Ramos (cell line): ENCODE data around the gene COL11A1.
"Not testable (repeated sequence)": the region's sequence is repeated elsewhere in the genome, so short reads cannot be mapped to it uniquely, and the experiment has no call there.

Experiments used
- in situ Hi-C: fragments of 300-500 bp; cut with MboI; formaldehyde crosslinking; loops from one replicate; pipeline ENCODE4 v1.14.3; 2022; ENCODE audit warnings: low sequenced_read_pairs; ENCODE audit not compliant: unreplicated experiment

The COL11A1 gene

DNA sequence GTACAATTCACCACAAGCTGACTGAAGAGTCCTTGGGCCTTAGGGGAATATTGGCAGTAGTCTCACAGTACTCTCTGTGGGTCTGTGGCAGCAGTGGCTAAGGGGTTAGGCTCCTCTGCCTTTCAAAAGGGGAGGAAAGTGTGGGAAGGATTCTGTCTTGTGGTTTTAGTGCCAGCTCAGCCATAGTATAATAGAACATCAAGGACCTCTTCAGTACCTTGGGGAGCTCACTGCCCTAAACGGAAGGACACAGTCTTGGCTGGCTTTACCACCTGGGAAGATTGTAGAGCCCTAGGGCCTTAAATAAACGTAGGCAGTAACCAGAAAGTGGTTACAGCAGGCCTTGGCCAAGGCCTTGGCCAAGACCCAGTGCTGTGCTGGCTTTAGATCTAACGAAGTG is 265.7 kb downstream of the COL11A1 start:
- in situ Hi-C loops = no loop called here

DNA sequence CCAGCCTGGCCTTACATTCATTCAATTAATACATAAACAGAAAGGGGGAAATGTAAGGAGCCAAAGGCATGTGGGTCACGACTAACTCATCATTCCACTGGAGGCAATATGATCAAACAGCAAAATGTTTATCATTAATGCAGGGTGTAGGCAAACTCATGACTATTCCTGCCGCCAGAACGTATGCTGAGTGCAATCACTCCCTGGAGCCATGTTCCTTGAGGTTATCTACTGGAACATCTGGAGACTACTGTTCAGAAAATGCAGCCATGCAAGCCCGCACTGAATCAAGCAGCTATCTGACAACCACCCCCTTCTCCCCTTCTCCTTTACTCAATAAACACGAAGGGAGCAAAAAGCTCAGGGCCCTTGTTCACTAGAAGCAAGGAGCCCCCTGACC is 267.6 kb downstream of the COL11A1 start:
- in situ Hi-C loops = no loop called here

DNA sequence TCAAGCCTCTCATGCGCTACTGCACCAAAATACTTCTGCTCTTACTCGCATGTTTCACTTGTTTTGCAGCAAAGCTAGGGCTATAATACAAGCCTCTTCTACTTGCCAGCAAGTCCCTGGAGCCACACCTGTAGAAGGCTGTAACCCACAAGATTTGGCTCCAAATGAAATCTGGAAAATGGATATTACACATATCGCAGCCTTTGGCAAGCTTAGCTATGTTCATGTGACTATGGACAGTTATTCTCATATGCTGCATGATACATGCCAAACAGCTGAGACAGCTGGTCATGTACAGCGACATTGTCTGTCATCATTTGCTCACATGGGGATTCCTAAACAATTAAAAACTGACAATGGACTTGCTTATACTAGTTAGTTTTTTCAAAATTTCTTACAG is 270.3 kb downstream of the COL11A1 start:
- in situ Hi-C loops = no loop called here

DNA sequence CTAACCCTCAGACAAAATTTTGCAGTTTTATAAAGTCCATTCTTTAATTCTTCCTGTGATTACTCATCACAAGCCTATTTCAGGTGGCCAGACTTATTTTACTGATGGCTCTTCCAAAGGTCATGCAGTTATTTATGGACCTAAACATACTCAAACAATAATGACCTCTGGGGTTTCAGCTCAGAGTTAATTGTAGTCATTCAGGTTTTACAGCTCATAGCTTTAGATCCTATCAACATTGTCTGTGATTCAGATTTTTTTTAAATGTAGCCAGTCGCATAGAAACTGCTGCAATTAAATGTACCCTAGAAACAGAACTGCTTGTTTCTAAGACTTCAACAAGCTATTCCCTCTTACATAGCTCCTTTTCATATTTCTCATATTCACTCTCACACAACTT is 270.8 kb downstream of the COL11A1 start:
- in situ Hi-C loops = no loop called here

DNA sequence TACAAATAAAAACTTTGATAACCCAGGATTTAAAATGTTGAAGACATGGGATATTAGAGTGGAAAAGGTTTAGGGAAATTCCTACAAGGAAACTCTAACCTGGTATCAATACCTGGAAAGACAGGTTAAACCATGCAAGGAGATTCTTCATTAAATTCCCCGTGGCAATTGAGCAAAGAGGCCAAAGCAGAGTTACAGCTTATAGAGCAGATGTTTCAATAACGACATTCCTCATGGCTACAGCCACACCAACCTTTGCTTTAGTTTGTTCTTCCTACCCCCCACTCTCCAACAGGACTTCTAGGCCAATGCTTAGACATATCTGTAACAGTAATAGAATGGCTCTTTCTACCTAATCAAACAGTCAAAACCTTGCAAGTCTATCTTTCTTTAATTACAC is 271.3 kb downstream of the COL11A1 start:
- in situ Hi-C loops = no loop called here

DNA sequence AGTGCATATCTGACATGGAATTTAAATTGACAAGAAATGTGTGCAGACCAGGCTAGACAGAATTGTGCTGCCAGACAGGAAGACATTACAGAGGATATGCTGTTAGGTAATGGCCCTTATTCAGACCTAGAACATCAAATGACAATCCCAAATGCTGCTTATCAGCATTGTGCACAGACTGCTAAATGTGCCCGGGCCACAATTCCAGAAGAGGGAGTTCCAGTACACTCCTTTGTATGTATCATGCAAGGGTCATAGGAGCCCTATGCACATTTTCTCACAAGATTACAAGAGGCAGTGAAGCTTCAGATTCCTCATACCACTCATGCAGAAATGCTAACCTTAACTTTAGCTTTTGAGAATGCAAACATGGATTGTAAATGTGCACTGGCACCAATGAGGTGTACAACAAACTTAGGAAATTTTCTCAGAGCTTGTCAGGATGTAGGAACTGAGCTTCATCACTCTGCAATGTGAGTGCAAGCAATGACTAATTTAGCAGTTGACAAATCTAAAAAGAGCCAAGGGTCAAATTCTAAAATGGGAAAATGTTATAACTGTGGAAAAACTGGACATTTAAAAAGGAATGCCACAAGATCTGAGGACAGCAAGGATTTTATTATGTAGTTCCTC is 273.5 kb downstream of the COL11A1 start:
- in situ Hi-C loops = no loop called here

DNA sequence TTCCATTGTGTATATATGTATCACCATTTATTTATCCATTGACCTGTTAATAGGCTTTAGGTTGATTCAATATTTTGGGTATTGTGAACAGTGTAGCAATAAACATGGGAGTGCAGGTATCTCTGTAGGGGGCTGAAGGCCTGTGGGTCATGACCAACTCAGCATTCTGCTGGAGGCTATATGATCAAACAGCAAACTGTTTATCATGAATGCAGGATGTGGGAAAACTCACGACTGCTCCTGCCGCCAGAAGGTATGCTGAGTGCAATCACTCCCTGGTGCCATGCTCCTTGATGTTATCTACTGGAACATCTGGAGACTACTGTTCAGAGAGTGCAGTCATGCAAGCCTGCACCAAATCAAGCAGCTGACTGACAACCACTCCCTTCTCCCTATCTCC is 275.2 kb downstream of the COL11A1 start:
- in situ Hi-C loops = no loop called here

DNA sequence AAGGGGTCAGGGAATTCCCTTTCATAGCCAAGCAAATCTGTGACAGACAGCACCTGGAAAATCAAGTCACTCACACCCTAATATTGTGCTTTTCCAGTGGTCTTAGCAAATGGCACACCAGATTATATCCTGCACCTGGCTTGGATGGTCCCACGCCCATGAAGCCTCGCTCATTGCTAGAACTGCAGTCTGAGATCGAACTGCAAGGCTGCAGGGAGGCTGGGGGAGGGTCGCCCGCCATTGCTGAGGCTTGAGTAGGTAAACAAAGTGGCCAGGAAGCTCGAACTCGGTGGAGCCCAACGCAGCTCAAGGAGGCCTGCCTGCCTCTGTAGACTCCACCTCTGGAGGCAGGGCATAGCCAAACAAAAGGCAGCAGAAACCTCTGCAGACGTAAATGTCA is 281.6 kb downstream of the COL11A1 start:
- in situ Hi-C loops = not testable (repeated sequence)
